GM21515 (cell line): Measurements from ENCODE around the gene HDLBP.
A peak's percentile ranks its signal among the peaks of the same experiment; 100 is the strongest.

ENCODE experiments used
- ATAC-seq: cut with Tn5 transposase; IDR thresholded peaks from one replicate; pipeline ENCODE4 v1.9.1; 2021; ENCODE audit not compliant: unreplicated experiment

The HDLBP gene

GRCh38 chr2:241315093-241315878 is at the start of gene HDLBP:
TSS of gene HDLBP (minus strand) at chr2:241315672. CDS start at chr2:241266869, 48,803 bp downstream.
- peak; percentile 73 for ATAC-seq

- no peak for ATAC-seq
Measured at GRCh38 chr2:241364781-241365180, 49.3 kb upstream of the HDLBP start.

GRCh38 chr2:241363426-241363825 is 48.0 kb upstream of the HDLBP start:
- ATAC-seq: no peak

- ATAC-seq: no peak
Measured at GRCh38 chr2:241359481-241360045, 44.1 kb upstream of the HDLBP start.

GRCh38 chr2:241358470-241358869 is 43.0 kb upstream of the HDLBP start:
- ATAC-seq: peak; percentile 28

GRCh38 chr2:241357531-241357930 is 42.1 kb upstream of the HDLBP start:
- ATAC-seq: no peak

- ATAC-seq: no peak
Measured at GRCh38 chr2:241356871-241357260, 41.4 kb upstream of the HDLBP start.

- ATAC-seq: peak; percentile 82
Measured at GRCh38 chr2:241355983-241356870, 40.8 kb upstream of the HDLBP start, which contains the start of gene FARP2. TSS of gene FARP2 (plus strand) at chr2:241356285. CDS start at chr2:241373108, 16,823 bp downstream.

- ATAC-seq: peak; percentile 19
Measured at GRCh38 chr2:241354668-241355658, 39.5 kb upstream of the HDLBP start.

GRCh38 chr2:241352227-241352626 is 36.8 kb upstream of the HDLBP start:
- ATAC-seq: no peak

- ATAC-seq: no peak
Measured at GRCh38 chr2:241351640-241352031, 36.2 kb upstream of the HDLBP start.

GRCh38 chr2:241350878-241351639 is 35.6 kb upstream of the HDLBP start:
- ATAC-seq: no peak

GRCh38 chr2:241350530-241350877 is 35.0 kb upstream of the HDLBP start:
- no peak for ATAC-seq

- no peak for ATAC-seq
Measured at GRCh38 chr2:241349941-241350340, 34.5 kb upstream of the HDLBP start.

- ATAC-seq: no peak
Measured at GRCh38 chr2:241344925-241345651, 29.6 kb upstream of the HDLBP start.

GRCh38 chr2:241340631-241341163 is 25.2 kb upstream of the HDLBP start:
- no peak for ATAC-seq

GRCh38 chr2:241339839-241340630 is 24.6 kb upstream of the HDLBP start:
- ATAC-seq: no peak

GRCh38 chr2:241334813-241335212 is 19.3 kb upstream of the HDLBP start:
- no peak for ATAC-seq
